RWPE2 (cell line): ENCODE data around the gene BRSK2.
A peak's percentile ranks its signal among the peaks of the same experiment; 100 is the strongest.

ENCODE experiments used
- ATAC-seq: fragments of 200-7000 bp; cut with Tn5 transposase; 3 replicates; pipeline ENCODE4 v1.9.1; 2021; ENCODE audit warnings: low read depth
- DNase-seq: peaks from one replicate; pipeline ENCODE4 v3.0.0-alpha.2; 2020; ENCODE audit warnings: low spot score
- H3K27ac ChIP-seq: fragments of 450-650 bp; 2 replicates; pipeline ENCODE4 v1.5.1; 2017; ENCODE audit warnings: mild to moderate bottlenecking; ENCODE audit not compliant: poor library complexity, severe bottlenecking
- H3K27me3 ChIP-seq: fragments of 250-450 bp; sonication (Bioruptor Pico); 2 replicates; pipeline ENCODE4 v1.5.1; 2021; ENCODE audit warnings: mild to moderate bottlenecking, moderate library complexity; ENCODE audit not compliant: insufficient read depth, poor library complexity, severe bottlenecking
- H3K36me3 ChIP-seq: fragments of 250-450 bp; sonication (Bioruptor Pico); 2 replicates; pipeline ENCODE4 v1.5.1; 2020; ENCODE audit warnings: low read depth, mild to moderate bottlenecking, moderate library complexity
- H3K4me1 ChIP-seq: fragments of 250-450 bp; sonication (Bioruptor Pico); 2 replicates; pipeline ENCODE4 v1.5.1; 2021; ENCODE audit warnings: mild to moderate bottlenecking, moderate library complexity; ENCODE audit not compliant: insufficient read depth, poor library complexity, severe bottlenecking
- H3K4me3 ChIP-seq: fragments of 250-450 bp; sonication (Bioruptor Pico); 2 replicates; pipeline ENCODE4 v1.5.1; 2021; ENCODE audit warnings: mild to moderate bottlenecking, moderate library complexity; ENCODE audit not compliant: severe bottlenecking
- H3K9me3 ChIP-seq: fragments of 250-450 bp; sonication (Bioruptor Pico); 2 replicates; pipeline ENCODE4 v1.5.1; 2021; ENCODE audit warnings: mild to moderate bottlenecking, moderate library complexity; ENCODE audit not compliant: severe bottlenecking
- CTCF ChIP-seq: fragments of 450-650 bp; IDR thresholded peaks from one replicate; pipeline ENCODE4 v1.5.1; 2017; ENCODE audit warnings: mild to moderate bottlenecking, moderate library complexity; ENCODE audit not compliant: poor library complexity, severe bottlenecking

Gene BRSK2

GRCh38 chr11:1384199-1384970, 5.3 kb upstream of the BRSK2 start:
- no peak for TF ChIP-seq CTCF
- H3K9me3 ChIP-seq = no peaks in the 10 kb centered on the region
- H3K4me1 ChIP-seq = no peaks in the 10 kb centered on the region
- H3K36me3 ChIP-seq = no peaks in the 10 kb centered on the region
- H3K27me3 ChIP-seq = no peaks in the 10 kb centered on the region
- no peak for DNase-seq
- H3K4me3 ChIP-seq = no peak overlapping the region
- ATAC-seq = no peak
- H3K27ac ChIP-seq = no peak overlapping the region

GRCh38 chr11:1387521-1387920, 2.2 kb upstream of the BRSK2 start:
- peaks cover 18% of the 10 kb centered on the region for H3K27me3 ChIP-seq

GRCh38 chr11:1387961-1388762, 1.6 kb upstream of the BRSK2 start:
- DNase-seq = no peak

More at GRCh38 chr11:1387521-1387920, 2.2 kb upstream of the BRSK2 start:
- no peak overlapping the region for H3K27ac ChIP-seq
- TF ChIP-seq CTCF = no peak
- H3K4me3 ChIP-seq = no peak overlapping the region
- no peaks in the 10 kb centered on the region for H3K36me3 ChIP-seq
- H3K9me3 ChIP-seq = no peaks in the 10 kb centered on the region
- no peak for DNase-seq
- H3K4me1 ChIP-seq = no peaks in the 10 kb centered on the region
- ATAC-seq = no peak

GRCh38 chr11:1388763-1389102, 1.0 kb upstream of the BRSK2 start:
- H3K36me3 ChIP-seq = no peaks in the 10 kb centered on the region
- no peaks in the 10 kb centered on the region for H3K4me1 ChIP-seq
- TF ChIP-seq CTCF = no peak
- H3K27ac ChIP-seq = no peak overlapping the region
- H3K27me3 ChIP-seq = peaks cover 18% of the 10 kb centered on the region
- DNase-seq (no peak), ATAC-seq (no peak)
- no peaks in the 10 kb centered on the region for H3K9me3 ChIP-seq
- peak overlapping the region; percentile 29 for H3K4me3 ChIP-seq

More at GRCh38 chr11:1387961-1388762, 1.6 kb upstream of the BRSK2 start:
- no peak for TF ChIP-seq CTCF
- Histone ChIP-seq H3K4me3 (no peak overlapping the region), H3K27ac (no peak overlapping the region), H3K27me3 (peaks cover 18% of the 10 kb centered on the region), H3K4me1 (no peaks in the 10 kb centered on the region), H3K36me3 (no peaks in the 10 kb centered on the region), H3K9me3 (no peaks in the 10 kb centered on the region)
- no peak for ATAC-seq
